H1 (cell line): Measurements from ENCODE around the gene PIGT. TPM values are rescaled to one million over a fixed set of nuclear protein-coding genes. Genes with fewer than 3 reads are reported as not detected.

ENCODE experiments used
- CTCF ChIA-PET: fragments of 300-600 bp; sonication (Branson Sonifier 250); formaldehyde crosslinking; loops from one replicate; lab custom pipeline; 2021; ENCODE audit not compliant: partially characterized antibody; lab: Charles Lee
- POLR2A ChIA-PET: fragments of 300-600 bp; sonication (Branson Sonifier 250); formaldehyde crosslinking; loops from one replicate; lab custom pipeline; 2021; ENCODE audit warnings: inconsistent platforms; ENCODE audit not compliant: partially characterized antibody; lab: Charles Lee
- DNase-seq, 2 experiments: peaks; one replicate each; pipeline versions ENCODE4 v3.0.0 to v3.0.0-alpha.2; 2010 to 2022; ENCODE audit warnings: low spot score in 2 of 2, low read depth in 1 of 2, mixed read lengths in 1 of 2
- FAIRE-seq: peaks from 2 replicates; lab custom pipeline; 2011; peaks lifted over from hg19 to GRCh38; lab: Jason Lieb, UNC
- H2AFZ ChIP-seq: 2 replicates; pipeline ENCODE4 v1.8.1; 2012; ENCODE audit warnings: low read length, inconsistent platforms
- H2AK5ac ChIP-seq: 2 replicates; pipeline ENCODE4 v1.6.1; 2013; ENCODE audit warnings: low read depth, low read length
- H2BK120ac ChIP-seq: replicated peaks from 2 replicates; pipeline ENCODE3; 2013; ENCODE audit warnings: low read depth, low read length, inconsistent platforms
- H2BK12ac ChIP-seq: 2 replicates; pipeline ENCODE4 v1.6.1; 2013; ENCODE audit warnings: low read depth, low read length
- H2BK15ac ChIP-seq: 2 replicates; pipeline ENCODE4 v1.6.1; 2013; ENCODE audit warnings: low read length
- H2BK20ac ChIP-seq: 2 replicates; pipeline ENCODE4 v1.6.1; 2013; ENCODE audit warnings: low read length
- H2BK5ac ChIP-seq: 2 replicates; pipeline ENCODE4 v1.6.1; 2013; ENCODE audit warnings: low read depth, low read length
- H3K14ac ChIP-seq: 2 replicates; pipeline ENCODE4 v1.6.1; 2013; ENCODE audit warnings: inconsistent platforms; ENCODE audit not compliant: insufficient read length
- H3K18ac ChIP-seq: 2 replicates; pipeline ENCODE4 v1.6.1; 2013; ENCODE audit warnings: low read length; ENCODE audit errors: extremely low read depth
- H3K23ac ChIP-seq: 2 replicates; pipeline ENCODE4 v1.6.1; 2013; ENCODE audit warnings: inconsistent platforms; ENCODE audit not compliant: insufficient read length
- H3K23me2 ChIP-seq: 2 replicates; pipeline ENCODE4 v1.6.1; 2013; ENCODE audit warnings: low read depth, low read length
- H3K27ac ChIP-seq: 2 replicates; pipeline ENCODE4 v1.6.1; 2011; ENCODE audit warnings: low read depth, low read length, inconsistent platforms
- H3K27me3 ChIP-seq, 4 experiments: replicated peaks in 1 of 4; 1 replicate in 1 of 4; 2 replicates in 3 of 4; pipeline versions ENCODE4 v1.6.1 to v1.8.1; 2011 to 2013; ENCODE audit warnings: low read length in 3 of 4, mild to moderate bottlenecking in 3 of 4, inconsistent platforms in 2 of 4, mixed read lengths in 2 of 4, moderate library complexity in 1 of 4; ENCODE audit not compliant: control insufficient read depth in 3 of 4, insufficient read depth in 3 of 4; ENCODE audit errors: extremely low read depth in 1 of 4
- H3K36me3 ChIP-seq, 4 experiments: 2 replicates each; pipeline versions ENCODE4 v1.6.1 to v1.8.1; 2011 to 2013; ENCODE audit warnings: mild to moderate bottlenecking in 4 of 4, low read length in 3 of 4, moderate library complexity in 2 of 4, control low read depth in 1 of 4, inconsistent platforms in 1 of 4; ENCODE audit not compliant: insufficient read depth in 4 of 4, control insufficient read depth in 2 of 4
- H3K4ac ChIP-seq: replicated peaks from 2 replicates; pipeline ENCODE3; 2013; ENCODE audit warnings: low read length, low read depth, mixed read lengths, inconsistent platforms; ENCODE audit not compliant: insufficient read length
- H3K4me1 ChIP-seq, 4 experiments: replicated peaks in 1 of 4; 1 replicate in 1 of 4; 2 replicates in 3 of 4; pipeline versions ENCODE4 v1.6.1 to v1.8.1; 2011 to 2013; ENCODE audit warnings: low read length in 3 of 4, inconsistent platforms in 2 of 4, mixed read lengths in 1 of 4; ENCODE audit not compliant: insufficient read depth in 4 of 4, control insufficient read depth in 3 of 4
- H3K4me2 ChIP-seq, 2 experiments: 2 replicates each; pipeline versions ENCODE4 v1.6.1 to v1.8.1; 2011 to 2013; ENCODE audit warnings: low read depth in 2 of 2, low read length in 2 of 2, control low read depth in 1 of 2, inconsistent platforms in 1 of 2, mild to moderate bottlenecking in 1 of 2; ENCODE audit not compliant: insufficient read depth in 1 of 2
- H3K4me3 ChIP-seq, 4 experiments: fragments of 200-600, 300-600 bp in 1 of 4; sonication (generic), shearing (Covaris generic), sonication (Bioruptor Twin) in 1 of 4; 2 replicates each; pipeline versions ENCODE4 v1.5.1 to v1.8.1; 2011 to 2016; ENCODE audit warnings: low read length in 4 of 4, low read depth in 3 of 4, control low read depth in 2 of 4, inconsistent platforms in 2 of 4, mild to moderate bottlenecking in 2 of 4, mixed read lengths in 1 of 4, moderate library complexity in 1 of 4; ENCODE audit not compliant: insufficient read depth in 2 of 4; ENCODE audit errors: extremely low read depth in 1 of 4
- H3K56ac ChIP-seq: replicated peaks from 2 replicates; pipeline ENCODE3; 2013; ENCODE audit warnings: low read depth, mild to moderate bottlenecking, mixed read lengths, low read length, inconsistent platforms; ENCODE audit not compliant: insufficient read length
- H3K79me1 ChIP-seq: 2 replicates; pipeline ENCODE4 v1.6.1; 2013; ENCODE audit warnings: low read depth, low read length, control low read depth
- H3K79me2 ChIP-seq, 2 experiments: 2 replicates each; pipeline versions ENCODE4 v1.6.1 to v1.8.1; 2012 to 2013; ENCODE audit warnings: low read length in 2 of 2, mild to moderate bottlenecking in 2 of 2, inconsistent platforms in 1 of 2; ENCODE audit not compliant: insufficient read depth in 2 of 2, control insufficient read depth in 1 of 2
- H3K9ac ChIP-seq, 4 experiments: replicated peaks in 1 of 4; 1 replicate in 1 of 4; 2 replicates in 3 of 4; pipeline versions ENCODE4 v1.6.1 to v1.8.1; 2011 to 2013; ENCODE audit warnings: low read depth in 3 of 4, low read length in 3 of 4, control low read depth in 2 of 4, mild to moderate bottlenecking in 2 of 4, moderate library complexity in 2 of 4, inconsistent platforms in 1 of 4; ENCODE audit errors: extremely low read depth in 1 of 4
- H3K9me3 ChIP-seq, 2 experiments: 2 replicates each; pipeline versions ENCODE4 v1.6.1 to v1.8.1; 2012 to 2013; ENCODE audit warnings: mild to moderate bottlenecking in 2 of 2, moderate library complexity in 2 of 2, control low read depth in 1 of 2, inconsistent platforms in 1 of 2, low read depth in 1 of 2, low read length in 1 of 2, mixed read lengths in 1 of 2; ENCODE audit not compliant: insufficient read depth in 2 of 2
- H4K20me1 ChIP-seq, 2 experiments: replicated peaks in 1 of 2; 2 replicates each; pipeline versions ENCODE3 to v1.8.1; 2011 to 2013; ENCODE audit warnings: inconsistent platforms in 2 of 2, low read length in 2 of 2, mild to moderate bottlenecking in 1 of 2; ENCODE audit not compliant: insufficient read depth in 2 of 2, control insufficient read depth in 1 of 2
- H4K5ac ChIP-seq: 2 replicates; pipeline ENCODE4 v1.6.1; 2013; ENCODE audit warnings: low read length, low read depth, mixed read lengths, inconsistent platforms; ENCODE audit not compliant: insufficient read length
- H4K8ac ChIP-seq: 2 replicates; pipeline ENCODE4 v1.8.0; 2013; ENCODE audit warnings: mild to moderate bottlenecking, moderate library complexity, low read length, inconsistent platforms; ENCODE audit not compliant: insufficient read depth; ENCODE audit errors: extremely low read depth
- H4K91ac ChIP-seq: replicated peaks from 2 replicates; pipeline ENCODE3; 2013; ENCODE audit warnings: low read length, mixed read lengths, inconsistent platforms; ENCODE audit not compliant: insufficient read length
- ASH2L ChIP-seq: fragments of 200-600, 300-600 bp; sonication (generic); IDR thresholded peaks from one replicate; pipeline ENCODE4 v1.7.1; 2017; ENCODE audit warnings: low read length
- BACH1 ChIP-seq: IDR thresholded peaks from 2 replicates; pipeline ENCODE4 v1.6.1; 2012; ENCODE audit warnings: low read length, improper control_type of control experiment
- CHD1 ChIP-seq: IDR thresholded peaks from 2 replicates; pipeline ENCODE4 v1.6.1; 2012; ENCODE audit warnings: low read depth, low read length, improper control_type of control experiment
- GABPA ChIP-seq: IDR thresholded peaks from 2 replicates; pipeline ENCODE4 v1.6.1; 2011; ENCODE audit warnings: mild to moderate bottlenecking, low read length, moderate library complexity, borderline replicate concordance; ENCODE audit not compliant: insufficient read depth
- GTF2F1 ChIP-seq: IDR thresholded peaks from 2 replicates; pipeline ENCODE4 v1.6.1; 2012; ENCODE audit warnings: low read depth, low read length, improper control_type of control experiment, borderline replicate concordance
- KDM1A ChIP-seq: fragments of 200-600, 300-600 bp; sonication (generic); IDR thresholded peaks from 2 replicates; pipeline ENCODE4 v1.7.1; 2016; ENCODE audit warnings: mild to moderate bottlenecking, low read length, borderline replicate concordance
- NRF1 ChIP-seq: IDR thresholded peaks from 2 replicates; pipeline ENCODE4 v1.6.1; 2011; ENCODE audit warnings: mild to moderate bottlenecking, low read depth, low read length, improper control_type of control experiment
- RFX5 ChIP-seq: IDR thresholded peaks from 2 replicates; pipeline ENCODE4 v1.6.1; 2011; ENCODE audit warnings: low read depth, low read length, improper control_type of control experiment, borderline replicate concordance
- TBP ChIP-seq: IDR thresholded peaks from 2 replicates; pipeline ENCODE4 v1.6.1; 2011; ENCODE audit warnings: low read depth, low read length, improper control_type of control experiment
- WGBS, 2 experiments: shearing (Covaris generic) in 1 of 2; methylation state at CpG; one replicate each; pipeline versions ENCODE4 v1.1.6 to v1.1.7; 2013 to 2015; ENCODE audit warnings: low lambda C conversion rate in 2 of 2, mixed read lengths in 2 of 2, inconsistent platforms in 1 of 2, low coverage in 1 of 2, missing lambda C conversion rate in 1 of 2; ENCODE audit not compliant: insufficient replicate concordance in 2 of 2, insufficient coverage in 1 of 2, insufficient read length in 1 of 2; ENCODE audit errors: extremely low coverage in 1 of 2, missing lambda C conversion rate in 1 of 2; 5-methylcytosine and 5-hydroxymethylcytosine counted together
- polyA plus RNA-seq, 7 experiments: library from polyadenylated mRNA; depleted of rRNA in 3 of 7; stranded (reverse) in 5 of 7; unstranded in 2 of 7; fragments of >200 nt in 5 of 7; fragments of 200-250 nt in 2 of 7; gene quantifications; 1 replicate in 5 of 7; 2 replicates in 1 of 7; 4 replicates in 1 of 7; pipeline versions ENCODE4 v1.2.1 to v1.2.3, GENCODE V29; 2011 to 2013; ENCODE audit warnings: missing spikeins in 2 of 7, mixed read lengths in 2 of 7
- total RNA-seq: library from RNA; stranded (reverse); fragmentation: NEBNext Ultra II Directional; extraction: Animal tissue kit (Norgen Biotek cat#: 25700); gene quantifications from 2 replicates; pipeline ENCODE4 v1.2.1, GENCODE V29; 2021

PIGT gene
- total and polyA plus RNA-seq, 2 of the 8 experiments (the other 6 are each of a cell fraction or from before 2014, with no cell fraction given), result 66.0 to 89.7 TPM

DNA sequence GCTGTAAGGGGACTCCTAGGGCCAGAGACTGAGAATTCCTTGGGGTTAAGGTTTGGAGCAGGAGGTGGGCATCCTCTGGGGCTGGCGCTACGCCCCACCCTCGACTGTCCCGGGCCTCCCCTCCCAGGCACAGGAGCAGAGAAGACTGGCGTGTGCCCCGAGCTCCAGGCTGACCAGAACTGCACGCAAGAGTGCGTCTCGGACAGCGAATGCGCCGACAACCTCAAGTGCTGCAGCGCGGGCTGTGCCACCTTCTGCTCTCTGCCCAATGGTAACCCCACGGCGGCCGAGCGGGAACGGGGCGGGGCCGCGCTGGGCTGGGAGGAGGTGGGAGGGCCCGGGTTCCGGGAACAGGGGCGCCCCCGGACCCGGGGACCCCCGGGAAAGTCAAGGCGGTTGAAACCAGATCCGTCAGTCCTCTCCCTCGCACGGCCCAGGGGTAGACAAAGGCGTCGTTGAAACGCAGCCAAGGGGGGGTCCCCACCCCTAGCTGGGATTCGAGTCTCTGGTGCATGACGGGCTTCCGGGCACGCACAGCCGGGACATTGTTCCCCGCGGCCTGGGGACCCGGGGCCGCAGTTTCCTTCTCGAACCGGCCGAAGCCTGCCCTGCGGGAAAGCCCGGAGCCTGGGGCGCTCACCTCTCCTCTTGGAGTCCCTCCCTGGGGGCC is 54.5 kb downstream of the PIGT start:
- Histone ChIP-seq H3K27ac (peak overlapping the region; percentile 36; the same call in 1 of the 2 replicates), H4K8ac (peak overlapping the region; percentile 88), H4K20me1 (no peaks in the 10 kb centered on the region), H3K14ac (no peak overlapping the region), H2BK5ac (peak overlapping the region; percentile 81; the same call in 1 of the 2 replicates), H3K27me3 (peaks cover 0 to 4% (median 1%) of the 10 kb centered on the region in 4 experiments; a peak in 3 of 7 replicates), H3K4me3 (peak overlapping the region; percentile 63 to 77 (median 70)), H3K18ac (peak overlapping the region; percentile 86), H3K79me1 (no peaks in the 10 kb centered on the region), H2BK20ac (no peak overlapping the region), H3K9ac (peak overlapping the region; percentile 35 to 66 (median 62)), H4K5ac (peak overlapping the region; percentile 47), H3K4me2 (peak overlapping the region; percentile 69 to 98), H2BK15ac (peak overlapping the region; percentile 97; the same call in 1 of the 2 replicates), H3K4ac (peak overlapping the region; percentile 50), H2BK12ac (peak overlapping the region; percentile 80; the same call in 1 of the 2 replicates), H3K79me2 (no peaks in the 10 kb centered on the region), H3K36me3 (no peaks in the 10 kb centered on the region), H3K56ac (peak overlapping the region; percentile 59), H3K23ac (no peak overlapping the region), H2BK120ac (peak overlapping the region; percentile 73), H2AFZ (no peak overlapping the region; the same call in 1 of the 2 replicates), H3K9me3 (no peaks in the 10 kb centered on the region), H3K23me2 (peaks cover 11% of the 10 kb centered on the region; the same call in 1 of the 2 replicates), H2AK5ac (no peak overlapping the region), H3K4me1 (peaks cover 2 to 20% (median 7%) of the 10 kb centered on the region in 4 experiments), H4K91ac (peak overlapping the region; percentile 90)
- 2% methylated on average over 25 of the region's 50 CpGs; no CpG with 5 or more reads in 1 of the 2 experiments for WGBS, 2 experiments
- peak in 1 of 2 experiments; percentile 87 for DNase-seq
- no peak for FAIRE-seq
- ChIA-PET CTCF (interaction anchor here (0.6 to 18.5 kb wide), 12 partner anchors 12 to 300 kb away, joined by 3 to 317 read pairs (median 4); no protein-coding TSS in a partner anchor), POLR2A (interaction anchor here (0.7 to 3.0 kb wide), 15 partner anchors 9 to 301 kb away, joined by 3 to 24 read pairs (median 3); partner anchors contain the start of gene PIGT)
- TF ChIP-seq GTF2F1 (no peak), RFX5 (no peak), BACH1 (no peak), ASH2L (peak; percentile 19), NRF1 (no peak), TBP (peak; percentile 44; the same call in 1 of the 2 replicates), CHD1 (no peak), GABPA (no peak), KDM1A (0 out of 2 replicates have a peak, but pooled peaks have one; percentile 7)
